ENCODE results near the gene MSI2.

The MSI2 gene

DNA sequence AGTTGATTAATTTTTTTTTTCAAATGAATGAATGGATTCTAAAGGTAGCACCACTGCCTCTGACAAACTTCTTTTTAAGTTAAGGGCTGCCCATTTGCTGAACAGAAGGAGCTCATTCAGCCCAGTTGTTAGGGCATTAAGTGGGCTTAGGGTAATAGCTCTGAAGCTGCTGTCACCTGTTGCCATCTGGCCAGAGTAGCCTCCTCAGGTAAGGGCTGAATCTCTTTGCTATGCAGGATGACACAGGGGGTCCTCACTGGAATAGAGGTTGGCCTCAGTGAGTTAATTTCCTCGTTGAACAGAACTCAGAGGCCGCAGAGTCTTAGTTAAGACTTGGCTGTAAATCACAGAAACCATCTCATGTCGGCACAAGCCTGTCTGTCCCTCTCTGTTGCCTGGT, 255.9 kb downstream of the MSI2 start:
- no peak overlapping the region for H3K4me3 ChIP-seq (ENCODE audit: low read length, poor library complexity, severe bottlenecking)
- no peak overlapping the region for H3K9ac ChIP-seq (ENCODE audit: low read depth, low read length, poor library complexity, severe bottlenecking)
- no peaks in the 10 kb centered on the region for H3F3A ChIP-seq (ENCODE audit: low read depth)
- no peak overlapping the region for H3K4me2 ChIP-seq (ENCODE audit: low read depth, low read length, poor library complexity, severe bottlenecking)
- no peak overlapping the region for H2AFZ ChIP-seq (ENCODE audit: low read length)
- H3K9me2 ChIP-seq (replicated peaks; ENCODE audit: low read depth, low read length), result no peaks in the 10 kb centered on the region
- TF ChIP-seq EZH2phosphoT487 (IDR thresholded peaks at IDR 0.05; ENCODE audit: borderline replicate concordance), result no peak
- TF ChIP-seq, protein P1, sequence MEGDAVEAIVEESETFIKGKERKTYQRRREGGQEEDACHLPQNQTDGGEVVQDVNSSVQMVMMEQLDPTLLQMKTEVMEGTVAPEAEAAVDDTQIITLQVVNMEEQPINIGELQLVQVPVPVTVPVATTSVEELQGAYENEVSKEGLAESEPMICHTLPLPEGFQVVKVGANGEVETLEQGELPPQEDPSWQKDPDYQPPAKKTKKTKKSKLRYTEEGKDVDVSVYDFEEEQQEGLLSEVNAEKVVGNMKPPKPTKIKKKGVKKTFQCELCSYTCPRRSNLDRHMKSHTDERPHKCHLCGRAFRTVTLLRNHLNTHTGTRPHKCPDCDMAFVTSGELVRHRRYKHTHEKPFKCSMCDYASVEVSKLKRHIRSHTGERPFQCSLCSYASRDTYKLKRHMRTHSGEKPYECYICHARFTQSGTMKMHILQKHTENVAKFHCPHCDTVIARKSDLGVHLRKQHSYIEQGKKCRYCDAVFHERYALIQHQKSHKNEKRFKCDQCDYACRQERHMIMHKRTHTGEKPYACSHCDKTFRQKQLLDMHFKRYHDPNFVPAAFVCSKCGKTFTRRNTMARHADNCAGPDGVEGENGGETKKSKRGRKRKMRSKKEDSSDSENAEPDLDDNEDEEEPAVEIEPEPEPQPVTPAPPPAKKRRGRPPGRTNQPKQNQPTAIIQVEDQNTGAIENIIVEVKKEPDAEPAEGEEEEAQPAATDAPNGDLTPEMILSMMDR (conservative IDR thresholded peaks at IDR 0.05; ENCODE audit: low read length), result no peak
- H3K36me3 ChIP-seq (ENCODE audit: insufficient read depth, low read length), result peaks cover 59% of the 10 kb centered on the region; the same call in 1 of the 2 replicates
- no peaks in the 10 kb centered on the region for H3K27me3 ChIP-seq (ENCODE audit: insufficient read depth, low read length, poor library complexity, severe bottlenecking)
- no peaks in the 10 kb centered on the region for H3K9me3 ChIP-seq (ENCODE audit: insufficient read depth, low read depth, low read length)
- H3K4me1 ChIP-seq (ENCODE audit: insufficient read depth, low read length, poor library complexity, severe bottlenecking), result peaks cover 37% of the 10 kb centered on the region
- H4K20me1 ChIP-seq (ENCODE audit: insufficient read depth, low read length, poor library complexity, severe bottlenecking), result peaks cover 16% of the 10 kb centered on the region
- H3K79me2 ChIP-seq (ENCODE audit: insufficient read depth, low read length), result peaks cover 97% of the 10 kb centered on the region

DNA sequence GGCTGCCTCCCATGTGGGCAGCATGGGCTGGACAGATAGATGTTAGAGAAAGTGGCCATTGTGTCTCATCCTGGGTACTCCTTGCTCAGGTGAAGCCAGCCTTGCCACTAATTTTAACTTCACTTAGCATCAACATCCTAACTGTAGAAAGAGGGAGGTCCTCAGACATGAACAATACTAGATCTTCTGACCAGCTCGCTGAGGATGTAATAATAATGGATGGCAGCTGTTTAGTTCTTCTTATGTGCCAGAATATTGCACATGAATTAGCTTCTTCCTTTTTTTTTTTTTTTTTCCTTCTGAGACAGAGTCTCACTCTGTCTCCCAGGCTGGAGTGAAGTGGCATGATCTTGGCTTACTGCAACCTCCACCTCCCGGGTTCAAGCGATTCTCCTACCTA, 256.4 kb downstream of the MSI2 start:
- Histone ChIP-seq H3K4me3 (ENCODE audit: low read length, poor library complexity, severe bottlenecking) (no peak overlapping the region), H2AFZ (ENCODE audit: low read length) (no peak overlapping the region), H3K9ac (ENCODE audit: low read depth, low read length, poor library complexity, severe bottlenecking) (no peak overlapping the region), H3F3A (ENCODE audit: low read depth) (no peaks in the 10 kb centered on the region), H3K27me3 (ENCODE audit: insufficient read depth, low read length, poor library complexity, severe bottlenecking) (no peaks in the 10 kb centered on the region), H3K4me1 (ENCODE audit: insufficient read depth, low read length, poor library complexity, severe bottlenecking) (peaks cover 37% of the 10 kb centered on the region), H3K9me2 (replicated peaks; ENCODE audit: low read depth, low read length) (no peaks in the 10 kb centered on the region), H4K20me1 (ENCODE audit: insufficient read depth, low read length, poor library complexity, severe bottlenecking) (peaks cover 12% of the 10 kb centered on the region), H3K4me2 (ENCODE audit: low read depth, low read length, poor library complexity, severe bottlenecking) (no peak overlapping the region), H3K9me3 (ENCODE audit: insufficient read depth, low read depth, low read length) (no peaks in the 10 kb centered on the region), H3K79me2 (ENCODE audit: insufficient read depth, low read length) (peaks cover 97% of the 10 kb centered on the region), H3K36me3 (ENCODE audit: insufficient read depth, low read length) (peaks cover 63% of the 10 kb centered on the region; the same call in 1 of the 2 replicates)
- no peak for TF ChIP-seq EZH2phosphoT487 (IDR thresholded peaks at IDR 0.05; ENCODE audit: borderline replicate concordance)
- TF ChIP-seq, protein P1 (conservative IDR thresholded peaks at IDR 0.05; ENCODE audit: low read length), result no peak

DNA sequence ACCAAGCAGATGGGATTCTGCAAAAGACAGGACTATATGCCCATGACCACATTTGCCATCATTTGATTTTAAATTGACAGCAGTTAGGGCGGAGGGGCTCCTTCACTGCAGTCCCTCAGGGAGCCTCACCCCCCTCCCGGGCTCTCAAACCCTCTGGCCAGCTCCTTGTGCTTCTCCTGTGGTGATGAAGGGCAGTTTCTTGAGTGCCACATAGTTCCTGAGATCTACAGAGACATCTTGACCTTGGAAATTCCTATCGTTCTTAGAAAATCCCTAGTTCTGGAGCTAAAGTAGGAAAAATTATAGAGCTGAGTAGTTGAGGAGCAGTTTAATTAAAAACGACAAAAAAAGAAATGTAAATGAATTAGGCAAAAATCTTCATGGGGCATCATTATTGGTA, 257.2 kb downstream of the MSI2 start:
- no peak overlapping the region for H3K4me3 ChIP-seq (ENCODE audit: low read length, poor library complexity, severe bottlenecking)
- H3K9ac ChIP-seq (ENCODE audit: low read depth, low read length, poor library complexity, severe bottlenecking), result no peak overlapping the region
- H3F3A ChIP-seq (ENCODE audit: low read depth), result no peaks in the 10 kb centered on the region
- no peaks in the 10 kb centered on the region for H3K9me2 ChIP-seq (replicated peaks; ENCODE audit: low read depth, low read length)
- peaks cover 3% of the 10 kb centered on the region for H4K20me1 ChIP-seq (ENCODE audit: insufficient read depth, low read length, poor library complexity, severe bottlenecking)
- H3K36me3 ChIP-seq (ENCODE audit: insufficient read depth, low read length), result peaks cover 62% of the 10 kb centered on the region; the same call in 1 of the 2 replicates
- no peak for TF ChIP-seq EZH2phosphoT487 (IDR thresholded peaks at IDR 0.05; ENCODE audit: borderline replicate concordance)
- TF ChIP-seq, protein P1 (conservative IDR thresholded peaks at IDR 0.05; ENCODE audit: low read length), result no peak
- H2AFZ ChIP-seq (ENCODE audit: low read length), result no peak overlapping the region
- H3K79me2 ChIP-seq (ENCODE audit: insufficient read depth, low read length), result peaks cover 97% of the 10 kb centered on the region
- H3K4me2 ChIP-seq (ENCODE audit: low read depth, low read length, poor library complexity, severe bottlenecking), result no peak overlapping the region
- H3K27me3 ChIP-seq (ENCODE audit: insufficient read depth, low read length, poor library complexity, severe bottlenecking), result no peaks in the 10 kb centered on the region
- H3K9me3 ChIP-seq (ENCODE audit: insufficient read depth, low read depth, low read length), result no peaks in the 10 kb centered on the region
- H3K4me1 ChIP-seq (ENCODE audit: insufficient read depth, low read length, poor library complexity, severe bottlenecking), result peaks cover 37% of the 10 kb centered on the region
